ENCODE data around the gene UGT2A3. TPM values are rescaled to one million over a fixed set of nuclear protein-coding genes. Genes with fewer than 3 reads are reported as not detected.

UGT2A3 gene
- total and polyA plus RNA-seq, 2 of the 4 experiments (the other 2 are of a cell fraction), result not detected

DNA sequence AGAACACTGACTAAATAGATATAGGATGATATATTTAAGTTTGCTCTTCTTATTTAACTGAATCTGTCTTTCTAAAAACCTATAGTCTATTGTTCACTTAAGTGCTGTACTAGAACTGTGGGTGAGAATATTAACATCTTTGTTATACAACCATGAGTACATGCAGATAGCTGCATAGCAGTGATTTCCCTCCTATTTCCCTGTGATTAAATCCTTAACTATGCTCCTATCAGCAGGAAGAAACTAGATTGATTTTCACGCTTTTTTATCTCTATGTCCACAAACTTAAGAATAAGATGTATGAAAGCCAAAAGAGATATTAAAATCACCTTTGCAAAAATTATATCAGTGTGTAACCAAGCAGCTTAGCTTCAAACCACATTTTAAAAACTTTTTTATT lies 11.3 kb upstream of the UGT2A3 start:
- no peak overlapping the region for H2AK5ac ChIP-seq (ENCODE audit: low read depth, low read length)
- H3K4me1 ChIP-seq (ENCODE audit: control insufficient read depth, insufficient read depth, low read length), result no peaks in the 10 kb centered on the region
- H4K5ac ChIP-seq (ENCODE audit: low read depth, low read length), result no peak overlapping the region
- no peak overlapping the region for H4K8ac ChIP-seq (ENCODE audit: low read depth in 2 of 2, low read length in 2 of 2)
- no peak overlapping the region for H3K9ac ChIP-seq (ENCODE audit: low read depth, low read length)
- H2BK15ac ChIP-seq (ENCODE audit: low read depth, low read length), result no peak overlapping the region
- H2BK120ac ChIP-seq (ENCODE audit: low read depth, low read length), result no peak overlapping the region
- no peaks in the 10 kb centered on the region for H3K79me1 ChIP-seq (ENCODE audit: low read depth in 1 of 2, low read length in 2 of 2)
- no peaks in the 10 kb centered on the region for H3K9me1 ChIP-seq (ENCODE audit: insufficient read depth, low read length)
- no peaks in the 10 kb centered on the region for H3K27me3 ChIP-seq (ENCODE audit: control insufficient read depth, insufficient read depth, low read length)
- ATAC-seq (ENCODE audit: low read depth), result no peak
- no peak overlapping the region for H4K91ac ChIP-seq (ENCODE audit: insufficient read depth, low read depth, low read length)
- BruUV-seq (replicated peaks), result no TSS peak
- H3K23ac ChIP-seq (ENCODE audit: low read depth, low read length), result no peak overlapping the region
- H3K9me3 ChIP-seq (ENCODE audit: control insufficient read depth, insufficient read depth, low read length), result no peaks in the 10 kb centered on the region
- CTCF ChIA-PET, result no interaction called here
- no peak overlapping the region for H3K4me2 ChIP-seq (ENCODE audit: low read depth, low read length)
- no peaks in the 10 kb centered on the region for H4K20me1 ChIP-seq (ENCODE audit: insufficient read depth, low read length)
- intact Hi-C loops (cut with micrococcal nuclease), result no loop called here
- TF ChIP-seq SMC3 (IDR thresholded peaks at IDR 0.05; ENCODE audit: low read depth, low read length) (no peak), CEBPB (IDR thresholded peaks at IDR 0.05; ENCODE audit: low read depth, low read length) (no peak), POLR2A (IDR thresholded peaks at IDR 0.05; ENCODE audit: low read depth, low read length) (no peak), RFX5 (IDR thresholded peaks at IDR 0.05; ENCODE audit: low read depth, low read length) (no peak), MAFK (IDR thresholded peaks at IDR 0.05; ENCODE audit: low read depth, low read length) (no peak), FOS (IDR thresholded peaks at IDR 0.05; ENCODE audit: low read depth, low read length) (no peak), CHD1 (IDR thresholded peaks at IDR 0.05; ENCODE audit: low read depth, low read length) (no peak), MXI1 (IDR thresholded peaks at IDR 0.05; ENCODE audit: borderline replicate concordance, low read depth, low read length) (no peak), RAD21 (IDR thresholded peaks at IDR 0.05; ENCODE audit: low read length) (no peak), MAZ (IDR thresholded peaks at IDR 0.05; ENCODE audit: borderline replicate concordance, low read depth, low read length) (no peak), NFE2L2 (IDR thresholded peaks at IDR 0.05; ENCODE audit: low read depth, low read length) (no peak), BHLHE40 (IDR thresholded peaks at IDR 0.05; ENCODE audit: low read depth, low read length) (no peak), RCOR1 (IDR thresholded peaks at IDR 0.05; ENCODE audit: insufficient replicate concordance, low read length) (no peak)
- TF ChIP-seq, protein P1, sequence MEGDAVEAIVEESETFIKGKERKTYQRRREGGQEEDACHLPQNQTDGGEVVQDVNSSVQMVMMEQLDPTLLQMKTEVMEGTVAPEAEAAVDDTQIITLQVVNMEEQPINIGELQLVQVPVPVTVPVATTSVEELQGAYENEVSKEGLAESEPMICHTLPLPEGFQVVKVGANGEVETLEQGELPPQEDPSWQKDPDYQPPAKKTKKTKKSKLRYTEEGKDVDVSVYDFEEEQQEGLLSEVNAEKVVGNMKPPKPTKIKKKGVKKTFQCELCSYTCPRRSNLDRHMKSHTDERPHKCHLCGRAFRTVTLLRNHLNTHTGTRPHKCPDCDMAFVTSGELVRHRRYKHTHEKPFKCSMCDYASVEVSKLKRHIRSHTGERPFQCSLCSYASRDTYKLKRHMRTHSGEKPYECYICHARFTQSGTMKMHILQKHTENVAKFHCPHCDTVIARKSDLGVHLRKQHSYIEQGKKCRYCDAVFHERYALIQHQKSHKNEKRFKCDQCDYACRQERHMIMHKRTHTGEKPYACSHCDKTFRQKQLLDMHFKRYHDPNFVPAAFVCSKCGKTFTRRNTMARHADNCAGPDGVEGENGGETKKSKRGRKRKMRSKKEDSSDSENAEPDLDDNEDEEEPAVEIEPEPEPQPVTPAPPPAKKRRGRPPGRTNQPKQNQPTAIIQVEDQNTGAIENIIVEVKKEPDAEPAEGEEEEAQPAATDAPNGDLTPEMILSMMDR (conservative IDR thresholded peaks at IDR 0.05; ENCODE audit: low read depth, low read length), result no peak
- TF ChIP-seq, protein P2, sequence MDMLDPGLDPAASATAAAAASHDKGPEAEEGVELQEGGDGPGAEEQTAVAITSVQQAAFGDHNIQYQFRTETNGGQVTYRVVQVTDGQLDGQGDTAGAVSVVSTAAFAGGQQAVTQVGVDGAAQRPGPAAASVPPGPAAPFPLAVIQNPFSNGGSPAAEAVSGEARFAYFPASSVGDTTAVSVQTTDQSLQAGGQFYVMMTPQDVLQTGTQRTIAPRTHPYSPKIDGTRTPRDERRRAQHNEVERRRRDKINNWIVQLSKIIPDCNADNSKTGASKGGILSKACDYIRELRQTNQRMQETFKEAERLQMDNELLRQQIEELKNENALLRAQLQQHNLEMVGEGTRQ (IDR thresholded peaks at IDR 0.05; ENCODE audit: low read depth, low read length), result no peak
- TF ChIP-seq, protein P3, sequence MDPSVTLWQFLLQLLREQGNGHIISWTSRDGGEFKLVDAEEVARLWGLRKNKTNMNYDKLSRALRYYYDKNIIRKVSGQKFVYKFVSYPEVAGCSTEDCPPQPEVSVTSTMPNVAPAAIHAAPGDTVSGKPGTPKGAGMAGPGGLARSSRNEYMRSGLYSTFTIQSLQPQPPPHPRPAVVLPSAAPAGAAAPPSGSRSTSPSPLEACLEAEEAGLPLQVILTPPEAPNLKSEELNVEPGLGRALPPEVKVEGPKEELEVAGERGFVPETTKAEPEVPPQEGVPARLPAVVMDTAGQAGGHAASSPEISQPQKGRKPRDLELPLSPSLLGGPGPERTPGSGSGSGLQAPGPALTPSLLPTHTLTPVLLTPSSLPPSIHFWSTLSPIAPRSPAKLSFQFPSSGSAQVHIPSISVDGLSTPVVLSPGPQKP (IDR thresholded peaks at IDR 0.05; ENCODE audit: borderline replicate concordance, low read depth, low read length), result no peak
- dilution Hi-C loops (cut with HindIII; ENCODE audit: low sequenced_read_pairs, unreplicated experiment), result no loop called here
- no peak overlapping the region for H2BK20ac ChIP-seq (ENCODE audit: low read depth, low read length)
- H3K4ac ChIP-seq (ENCODE audit: low read depth, low read length), result no peak overlapping the region
- no CpG with 5 or more reads among the region's 1 CpG for WGBS, 2 experiments (ENCODE audit: extremely low coverage in 2 of 2, insufficient read length in 1 of 2)
- no peak overlapping the region for H2AK9ac ChIP-seq (replicated peaks; ENCODE audit: low read depth, low read length, poor library complexity)
- no peak overlapping the region for H3K4me3 ChIP-seq (ENCODE audit: insufficient read depth, low read depth, low read length)
- no peaks in the 10 kb centered on the region for H3K36me3 ChIP-seq (ENCODE audit: control insufficient read depth, insufficient read depth, low read length)
- H3K56ac ChIP-seq (ENCODE audit: extremely low read depth, insufficient read depth, low read length), result no peak overlapping the region
- POLR2A ChIA-PET (ENCODE audit: unreplicated experiment), result no interaction called here
- in situ Hi-C loops (cut with MboI; ENCODE audit: low sequenced_read_pairs), result no loop called here
- no peak overlapping the region for H2AFZ ChIP-seq (replicated peaks; ENCODE audit: low read length, poor library complexity)
- no peak overlapping the region for H3K14ac ChIP-seq (replicated peaks; ENCODE audit: low read depth, low read length)
- H3K27ac ChIP-seq (ENCODE audit: insufficient read depth, low read length), result no peak overlapping the region
- no peak for DNase-seq
- no peak overlapping the region for H2BK5ac ChIP-seq (ENCODE audit: low read depth, low read length, poor library complexity, severe bottlenecking)
- no peak overlapping the region for H3K18ac ChIP-seq (ENCODE audit: low read depth, low read length)
